NK-92 (cell line): ENCODE results near the gene ZMAT3.
"Not testable (repeated sequence)": the region's sequence is repeated elsewhere in the genome, so short reads cannot be mapped to it uniquely, and the experiment has no call there.

Experiments used
- DNase-seq: peaks from one replicate; lab custom pipeline; 2025; ENCODE audit not compliant: unreplicated experiment; lab: John Stamatoyannopoulos, UW

The ZMAT3 gene

DNA sequence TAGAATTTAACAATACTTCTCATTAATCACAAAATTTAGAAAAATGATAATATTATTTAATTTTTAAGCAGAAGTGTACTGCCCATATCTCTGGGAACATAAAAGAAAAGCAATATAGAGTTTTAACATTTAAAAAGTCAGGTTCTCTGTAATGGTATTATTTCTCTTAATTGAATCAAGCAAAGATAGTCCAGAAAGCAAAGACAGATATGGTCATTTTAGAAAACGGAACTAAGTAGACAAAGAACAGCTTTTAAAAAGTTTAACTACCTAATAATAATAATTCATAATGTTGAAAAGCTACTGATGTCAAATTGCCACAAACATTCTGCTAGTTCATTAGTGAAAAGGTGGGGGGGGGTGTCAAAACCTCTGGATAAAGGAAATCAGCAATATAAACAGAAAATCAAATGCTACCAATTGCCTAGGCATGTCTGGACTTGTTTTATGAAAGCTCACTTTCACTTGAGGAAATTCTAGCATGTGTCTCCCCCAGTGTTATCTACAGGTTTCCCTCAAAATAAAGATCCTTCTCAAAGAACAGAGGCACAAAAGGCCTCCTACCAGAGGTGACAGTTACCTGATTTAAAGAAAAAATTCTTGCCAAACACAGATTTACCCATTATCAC, 1.7 kb downstream of the ZMAT3 start:
- DNase-seq: no peak

DNA sequence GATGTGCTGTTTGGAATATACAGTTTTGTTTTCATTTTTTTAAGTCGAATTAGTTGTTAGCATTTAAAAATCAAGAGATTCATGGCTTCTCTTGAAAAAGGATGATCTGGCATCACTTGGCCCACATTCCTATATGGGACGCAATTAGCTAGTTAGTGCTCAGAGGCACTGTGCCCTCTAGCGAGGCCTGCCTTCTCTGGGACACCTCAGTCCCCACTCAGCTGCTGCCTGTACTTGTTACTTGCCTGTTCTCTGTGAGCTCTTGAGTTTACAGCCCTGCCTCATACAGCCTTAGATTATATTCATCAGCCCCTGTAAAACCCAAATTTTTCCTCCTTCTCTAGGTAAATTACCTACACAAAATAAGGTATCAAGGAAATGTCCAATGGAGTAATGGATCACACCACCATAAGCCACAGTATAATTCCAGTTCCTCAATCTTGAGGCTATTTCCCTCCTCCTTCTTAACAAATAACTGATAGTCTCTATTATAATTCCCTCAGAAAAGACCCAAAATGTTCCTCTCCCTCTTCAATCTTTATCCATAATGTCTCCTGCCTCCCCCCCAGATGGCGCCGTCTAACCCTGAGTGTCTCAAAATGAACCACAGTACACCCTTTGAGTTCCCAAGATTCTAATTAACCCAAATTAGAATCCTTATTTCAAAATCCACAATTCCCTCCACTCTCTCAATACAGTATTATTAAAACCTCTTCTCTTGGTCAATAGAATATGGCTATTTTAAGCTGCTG, 2.7 kb downstream of the ZMAT3 start:
- DNase-seq: no peak

DNA sequence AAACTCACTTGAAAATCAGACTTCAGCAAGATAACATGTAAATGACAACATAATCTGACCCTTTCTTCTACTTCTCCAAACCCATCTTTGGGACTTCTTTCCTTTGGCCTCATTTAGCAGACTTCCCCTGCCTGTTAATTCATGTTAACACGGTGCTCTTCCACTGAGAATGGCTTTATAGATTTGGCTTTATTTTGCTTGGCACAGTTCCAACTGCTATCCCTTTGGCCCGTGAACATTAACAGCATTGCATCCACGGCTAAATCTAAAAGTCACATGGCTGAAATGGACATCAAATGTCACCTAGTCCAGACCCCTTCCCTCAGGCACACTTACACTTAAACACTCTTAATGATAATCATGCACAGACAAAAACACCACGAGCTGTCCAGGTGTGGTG, 3.8 kb downstream of the ZMAT3 start:
- no peak for DNase-seq

- no peak for DNase-seq
Measured at GRCh38 chr3:179067291-179067690, 4.3 kb downstream of the ZMAT3 start.

GRCh38 chr3:179063945-179064560, 7.6 kb downstream of the ZMAT3 start:
- DNase-seq: no peak

GRCh38 chr3:179056326-179056725, 15.3 kb downstream of the ZMAT3 start:
- DNase-seq: no peak

- DNase-seq: not testable (repeated sequence)
Measured at GRCh38 chr3:179054565-179054964, 17.0 kb downstream of the ZMAT3 start.

DNA sequence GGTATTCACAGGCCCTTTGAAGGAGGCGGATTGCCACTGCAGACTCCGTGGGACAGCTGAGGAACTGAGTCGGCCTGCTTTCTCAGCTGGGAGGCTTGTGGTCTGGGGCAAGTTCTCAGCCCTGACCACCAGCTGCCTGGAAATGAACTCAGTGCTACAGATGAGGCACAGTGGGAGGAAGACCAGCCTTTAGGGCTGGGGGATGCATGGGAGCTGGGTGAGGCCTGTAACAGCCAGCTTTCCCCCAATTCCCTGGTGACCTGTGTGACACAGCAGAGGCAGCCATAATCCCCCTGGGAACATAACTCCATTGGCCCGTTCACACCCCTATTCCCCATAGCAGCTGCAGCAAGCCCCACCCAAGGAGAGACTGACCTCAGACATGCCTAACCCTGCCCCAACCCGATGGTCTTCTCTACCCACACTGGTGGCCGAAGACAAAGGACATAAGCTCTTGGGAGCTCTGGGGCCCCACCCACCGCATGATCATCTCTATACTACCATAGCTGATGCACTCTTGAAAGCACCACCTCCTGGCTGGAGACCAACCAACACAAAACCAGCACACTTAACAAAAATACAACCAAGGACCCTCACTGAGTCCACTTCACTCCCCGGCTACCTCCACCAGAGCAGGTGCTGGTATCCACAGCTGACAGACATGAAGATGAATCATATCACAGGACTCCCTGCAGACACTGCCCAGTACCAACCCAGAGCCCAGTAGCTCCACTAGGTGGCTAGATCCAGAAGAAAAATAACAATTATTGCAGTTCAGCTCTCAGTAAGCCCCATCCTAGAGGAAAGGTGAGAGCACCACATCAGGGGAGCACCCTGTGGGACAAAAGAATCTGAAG, 24.9 kb downstream of the ZMAT3 start:
- no peak for DNase-seq

DNA sequence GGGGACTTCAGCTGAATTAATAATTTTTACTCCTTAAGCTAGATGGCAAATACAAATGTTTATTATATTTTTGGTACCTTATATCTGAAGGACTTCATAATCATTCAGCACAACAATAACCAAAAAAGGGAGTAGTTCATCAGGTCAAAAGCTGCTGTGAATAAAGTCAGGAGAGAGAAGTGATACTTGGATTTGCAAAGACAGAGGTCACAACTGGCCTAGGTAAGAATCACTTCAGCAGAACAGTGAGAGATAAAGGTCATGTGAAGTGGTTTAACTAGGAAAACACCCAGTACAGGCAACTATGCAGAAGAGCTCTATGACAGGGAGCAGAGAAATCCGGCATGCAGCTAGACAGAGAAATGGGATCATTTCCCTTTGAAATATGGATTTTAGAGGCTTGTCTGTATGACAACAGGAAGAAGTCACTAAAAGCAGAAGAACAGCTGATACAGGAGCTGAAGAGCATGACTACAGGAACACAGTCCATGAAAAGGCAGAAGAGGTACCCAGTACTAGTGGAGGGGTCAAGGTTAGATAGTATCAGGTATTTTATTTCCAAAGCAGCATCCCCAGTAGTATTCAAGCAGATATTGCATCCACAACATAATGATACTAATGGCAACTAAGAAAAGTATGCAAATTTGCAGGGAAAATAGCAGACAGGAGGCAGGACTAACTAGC, 25.7 kb downstream of the ZMAT3 start:
- no peak for DNase-seq

- not testable (repeated sequence) for DNase-seq
Measured at GRCh38 chr3:179038899-179039251, 32.7 kb downstream of the ZMAT3 start.

DNA sequence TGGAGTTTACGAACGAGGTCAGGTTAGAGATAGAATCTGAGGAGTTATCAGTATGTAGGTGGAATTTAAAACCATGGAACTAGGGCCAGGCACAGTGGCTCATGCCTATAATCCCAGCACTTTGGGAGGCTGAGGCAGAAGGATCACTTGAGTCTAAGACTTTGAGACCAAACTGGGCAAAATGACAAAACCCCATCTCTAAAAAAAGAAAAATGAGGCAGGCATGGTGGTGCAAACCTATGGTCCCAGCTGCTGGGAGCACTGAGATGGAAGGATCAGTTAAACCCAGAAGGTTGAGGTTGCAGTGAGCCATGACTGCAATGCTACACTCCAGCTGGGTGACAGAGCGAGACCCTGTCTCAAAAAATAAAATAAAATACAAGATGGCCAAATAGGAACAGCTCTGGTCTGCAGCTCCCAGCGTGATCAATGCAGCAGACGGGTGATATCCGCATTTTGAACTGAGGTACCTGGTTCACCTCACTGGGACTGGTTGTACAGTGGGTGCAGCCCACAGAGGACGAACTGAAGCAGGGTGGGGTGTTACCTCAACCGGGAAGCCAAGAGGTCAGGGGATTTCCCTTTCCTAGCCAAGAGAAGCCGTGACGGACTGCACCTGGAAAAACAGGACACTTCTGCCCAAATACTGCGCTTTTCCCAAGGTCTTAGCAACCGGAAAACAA, 33.3 kb downstream of the ZMAT3 start:
- DNase-seq: no peak

DNA sequence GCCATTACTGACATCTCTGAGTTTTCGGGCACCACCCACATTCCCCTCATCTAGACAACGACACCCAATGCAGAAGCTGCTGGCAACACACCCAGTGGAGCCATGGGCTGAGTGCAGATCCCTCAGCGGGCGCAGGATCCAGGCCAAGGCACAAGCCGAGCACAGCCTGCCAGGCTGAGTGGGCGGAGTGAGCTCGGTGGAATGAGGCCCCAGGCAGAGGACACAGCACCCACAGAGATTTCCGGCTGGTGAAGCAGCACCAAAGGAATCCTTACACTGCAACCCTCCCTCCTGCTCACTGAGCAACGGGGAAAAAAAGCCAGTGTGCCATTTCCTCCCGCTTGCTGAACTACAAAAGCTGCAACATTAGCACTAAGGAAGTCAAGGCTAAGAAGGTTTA, 34.3 kb downstream of the ZMAT3 start:
- no peak for DNase-seq

DNA sequence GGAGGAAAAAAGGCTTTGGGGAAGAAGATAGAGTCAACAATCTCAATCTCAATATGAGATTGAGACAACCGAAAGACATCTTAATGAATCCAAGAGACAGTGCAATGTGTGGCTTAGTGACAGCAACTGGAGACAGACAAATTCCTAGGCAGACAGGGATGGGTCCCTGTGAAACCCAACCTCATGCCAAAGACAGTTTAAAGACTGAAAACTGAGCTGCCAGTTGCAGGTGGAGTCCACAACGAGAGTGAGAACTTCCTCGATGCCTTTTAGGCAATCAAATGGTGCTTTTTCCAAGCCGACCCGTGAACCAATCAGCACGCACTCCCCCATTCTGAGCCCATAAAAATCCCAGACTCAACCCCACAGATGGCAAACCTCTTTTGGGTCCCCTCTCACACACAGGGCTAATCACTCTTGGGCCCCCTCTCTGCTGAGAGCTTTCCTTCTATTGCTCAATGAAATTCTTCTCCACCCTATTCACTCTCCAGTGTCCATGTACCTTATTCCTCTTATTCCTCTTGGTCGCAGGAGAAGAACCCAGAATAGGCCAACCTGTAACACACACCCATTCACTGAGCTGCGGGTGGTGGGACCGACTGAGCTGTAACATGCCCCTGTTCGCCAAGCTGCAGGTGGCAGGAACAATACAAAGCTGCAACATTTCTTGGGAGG, 34.8 kb downstream of the ZMAT3 start:
- no peak for DNase-seq

DNA sequence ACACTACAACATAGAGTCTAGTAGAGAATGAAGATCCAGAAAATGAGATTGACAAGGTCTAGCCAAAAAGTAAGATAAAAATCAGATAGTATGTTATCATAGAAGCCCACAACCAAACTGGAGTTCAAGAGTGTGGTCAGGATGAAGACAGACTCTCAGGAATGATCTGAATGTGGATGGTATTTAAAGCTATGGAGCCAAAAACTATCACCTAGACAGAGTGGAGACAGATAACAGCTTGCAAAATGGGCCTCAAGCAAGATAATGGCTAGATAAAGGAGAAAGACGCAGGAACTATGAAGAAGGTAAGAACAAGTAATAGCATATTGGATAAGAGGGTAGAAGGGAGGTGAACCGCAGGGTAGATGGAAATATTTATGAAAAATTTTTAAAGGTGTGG, 35.4 kb downstream of the ZMAT3 start:
- no peak for DNase-seq

DNA sequence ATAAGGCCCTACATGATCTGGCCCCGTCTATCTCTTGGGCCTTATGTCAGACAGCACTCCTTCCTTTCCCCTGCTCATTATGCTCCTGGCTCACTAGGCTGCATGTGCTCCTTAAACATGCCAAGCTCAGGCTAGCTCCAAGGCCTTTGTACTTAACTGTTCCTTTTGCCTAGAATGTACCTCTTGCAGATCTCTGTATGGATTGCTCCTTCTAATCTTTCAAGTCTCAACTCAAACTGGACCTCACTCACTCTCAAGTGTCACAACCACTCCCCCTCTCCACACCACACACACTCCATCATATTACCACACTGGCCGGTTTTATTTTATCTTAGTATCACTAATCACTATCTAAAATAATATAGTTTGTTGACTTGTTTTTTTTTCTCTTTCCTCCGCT, 36.4 kb downstream of the ZMAT3 start:
- no peak for DNase-seq

DNA sequence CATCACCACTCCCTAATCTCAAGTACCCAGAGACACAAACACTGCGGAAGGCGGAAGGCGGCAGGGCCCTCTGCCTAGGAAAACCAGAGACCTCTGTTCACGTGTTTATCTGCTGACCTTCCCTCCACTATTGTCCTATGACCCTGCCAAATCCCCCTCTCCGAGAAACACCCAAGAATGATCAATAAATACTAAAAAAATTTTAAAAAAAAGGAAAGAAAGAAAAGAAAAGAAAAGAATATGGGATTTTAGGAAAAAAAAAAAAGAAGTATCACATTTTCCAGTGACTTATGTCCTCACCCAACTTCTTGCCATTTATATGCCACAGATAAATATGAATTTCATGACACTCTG, 38.3 kb downstream of the ZMAT3 start:
- DNase-seq: not testable (repeated sequence)

- not testable (repeated sequence) for DNase-seq
Measured at GRCh38 chr3:179032454-179033303, 38.9 kb downstream of the ZMAT3 start.

- no peak for DNase-seq
Measured at GRCh38 chr3:179029096-179029495, 42.5 kb downstream of the ZMAT3 start.

DNA sequence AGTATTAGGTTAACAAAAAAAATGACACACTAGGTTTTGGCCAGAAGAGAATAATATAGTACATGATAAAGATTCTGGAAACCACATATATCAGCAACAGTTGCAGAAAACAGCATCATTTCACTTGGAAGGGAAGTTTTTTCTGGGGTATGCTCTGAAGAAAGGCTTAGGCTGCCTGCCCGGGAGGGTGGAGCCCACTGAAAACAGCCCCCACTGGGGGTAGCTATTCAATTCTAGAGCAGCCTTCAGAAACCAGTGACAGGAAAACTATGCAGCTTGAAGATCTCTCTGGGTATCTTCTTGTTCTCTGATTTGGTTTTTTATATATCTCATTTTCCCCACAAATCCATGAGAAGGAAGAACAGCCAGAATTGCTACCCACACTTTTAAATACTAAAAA, 43.2 kb downstream of the ZMAT3 start:
- DNase-seq: no peak
